IPS-NIHi7 (cell line): Measurements from ENCODE around the gene ULK4.
"Not testable (repeated sequence)": the region's sequence is repeated elsewhere in the genome, so short reads cannot be mapped to it uniquely, and the experiment has no call there.

Source experiments
- DNase-seq: peaks from one replicate; pipeline ENCODE4 v3.0.0; 2012; ENCODE audit warnings: mixed read lengths; ENCODE audit errors: extremely low spot score

The ULK4 gene

DNA sequence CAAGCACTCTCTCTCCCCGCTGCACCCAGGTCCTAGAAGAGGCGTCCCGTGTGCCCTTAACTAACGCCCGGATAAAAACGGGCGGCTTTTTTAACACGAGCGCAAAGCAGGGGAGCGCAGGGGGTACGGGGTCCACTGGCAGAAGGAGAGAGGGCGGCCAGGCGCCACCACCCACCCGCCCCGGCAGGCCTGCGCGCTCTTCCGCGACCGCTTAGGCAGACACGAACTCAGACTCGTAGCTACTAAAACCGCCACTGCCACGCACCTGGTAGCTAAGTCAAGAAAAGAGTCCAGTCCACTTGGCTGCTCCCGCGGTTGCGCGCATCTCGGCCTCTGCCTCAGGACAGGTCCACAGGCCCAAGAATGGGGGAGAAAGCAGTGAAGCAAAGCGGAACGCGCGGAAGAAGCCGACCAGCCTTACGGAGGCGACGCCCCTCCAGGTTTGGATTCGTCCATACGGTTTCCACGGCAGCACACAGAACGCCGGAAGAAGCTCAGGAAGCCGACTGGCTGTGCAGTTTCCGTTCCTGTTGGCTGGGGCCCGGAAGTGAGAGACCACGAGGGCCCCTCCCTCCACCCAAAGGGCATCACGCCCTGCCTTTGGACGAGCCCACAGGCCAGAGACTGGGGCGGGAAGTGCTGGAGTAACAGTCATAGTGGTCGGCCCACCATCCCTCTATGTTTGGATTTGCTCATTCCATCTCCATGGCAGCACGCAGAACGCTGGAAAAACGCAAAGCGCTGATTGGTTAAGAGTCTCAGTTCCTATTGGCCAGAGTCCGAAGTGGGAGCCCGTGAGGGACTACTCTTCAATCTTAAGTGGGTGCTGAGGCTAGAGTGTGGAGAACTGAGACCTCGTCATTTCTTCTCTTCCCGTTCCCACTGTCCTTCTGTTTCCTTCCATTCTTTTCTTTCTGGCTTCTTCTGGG lies at the start of gene ULK4:
Gene ULK4, minus strand, starts transcription at position 353 of the 929 bp plus-strand sequence. CDS start 7,344 bp downstream, outside the sequence.
- peak; percentile 90 for DNase-seq

DNA sequence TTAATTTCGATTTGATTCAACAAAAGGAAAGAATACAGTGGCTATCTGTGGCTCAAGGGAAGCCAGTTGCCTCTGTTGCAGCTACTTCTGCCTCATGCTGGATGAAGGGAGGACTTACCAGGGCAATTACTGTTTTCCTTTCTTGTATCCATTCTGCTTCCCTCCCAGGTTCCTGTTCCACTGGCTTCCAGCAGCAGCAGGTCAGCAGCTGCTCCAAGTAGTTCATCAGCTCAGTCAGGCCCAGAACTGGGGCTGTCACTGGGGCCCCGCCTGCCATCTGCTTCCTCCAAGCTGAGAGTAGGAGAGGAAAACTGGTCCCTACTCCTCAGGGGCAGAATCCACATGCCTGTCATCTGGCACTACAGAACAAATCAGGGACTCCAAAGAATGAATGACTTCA lies 48.6 kb upstream of the ULK4 start:
- DNase-seq = no peak

- no peak for DNase-seq
Measured at GRCh38 chr3:42009456-42009855, 47.6 kb upstream of the ULK4 start.

DNA sequence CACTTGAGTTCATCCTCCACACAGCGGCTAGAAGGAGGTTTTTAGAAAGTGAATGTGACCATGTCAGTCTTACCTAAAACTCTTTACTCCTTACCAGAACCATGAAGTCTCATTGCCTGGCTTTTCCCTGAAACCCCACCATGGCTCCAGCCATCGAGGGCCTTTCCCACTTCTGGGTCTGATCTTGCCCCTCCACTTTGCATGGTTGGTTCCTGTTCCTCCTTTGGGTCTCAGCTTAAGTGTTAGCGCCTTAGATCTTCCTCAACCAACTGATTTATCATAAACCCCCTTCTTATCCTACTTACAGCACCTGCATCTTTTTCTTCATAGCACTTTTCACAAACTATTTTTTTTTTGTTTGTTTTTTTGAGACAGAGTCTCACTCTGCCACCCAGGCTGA lies 45.9 kb upstream of the ULK4 start:
- DNase-seq = no peak

DNA sequence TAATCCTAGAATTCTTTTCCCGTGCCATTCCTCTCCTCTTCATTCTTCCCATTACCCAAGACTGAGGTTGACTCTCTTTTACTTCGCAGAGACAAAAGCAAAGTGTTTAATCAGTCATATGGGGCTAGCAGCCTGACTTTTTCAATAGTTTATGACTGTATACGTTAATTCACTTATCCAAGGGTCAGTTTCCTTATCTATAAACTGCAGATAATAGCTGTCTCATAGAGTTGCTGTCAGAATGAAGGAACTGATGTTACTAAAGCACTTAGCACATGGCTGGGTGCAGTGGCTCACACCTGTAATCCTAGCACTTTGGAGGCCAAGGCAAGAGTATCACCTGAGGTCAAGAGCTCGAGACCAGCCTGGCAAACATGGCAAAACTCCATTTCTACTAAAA lies 43.5 kb upstream of the ULK4 start:
- DNase-seq = no peak

DNA sequence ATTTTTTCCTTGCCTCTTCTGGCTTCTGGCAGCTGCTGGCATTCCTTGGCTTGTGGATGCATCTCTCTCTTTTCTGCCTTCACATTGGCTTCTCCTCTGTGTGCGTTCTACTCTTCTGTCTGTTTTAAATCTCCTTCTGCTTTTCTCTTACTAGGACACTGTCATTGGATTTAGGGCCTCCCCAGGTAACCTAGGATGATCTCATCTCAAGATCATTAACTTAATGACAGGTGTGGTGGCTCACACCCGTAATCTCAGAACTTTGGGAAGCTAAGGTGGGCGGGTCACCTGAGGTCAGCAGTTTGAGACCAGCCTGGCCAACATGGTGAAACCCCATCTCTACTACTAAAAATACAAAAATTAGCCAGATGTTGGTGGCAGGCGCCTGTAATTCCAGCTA lies 40.9 kb upstream of the ULK4 start:
- DNase-seq = no peak

DNA sequence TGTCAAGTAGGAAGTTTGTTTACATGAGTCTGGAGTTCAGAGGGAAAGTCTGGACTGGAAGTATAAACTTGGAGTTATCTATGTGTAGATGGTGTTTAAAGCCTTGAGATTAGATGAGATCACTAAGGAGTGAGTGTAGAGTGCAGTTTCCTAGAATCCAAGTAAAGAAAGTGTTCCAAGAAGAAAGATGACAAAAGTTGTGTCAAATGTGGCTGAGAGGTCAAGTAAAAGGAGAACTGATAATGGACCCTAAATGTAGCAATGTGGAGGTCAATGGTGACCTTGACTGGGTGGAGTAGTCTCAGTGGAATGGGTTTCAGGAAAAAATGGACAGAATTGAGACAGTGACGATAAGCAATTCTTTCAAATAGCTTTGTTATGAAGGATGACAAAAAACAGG lies 39.9 kb upstream of the ULK4 start:
- DNase-seq = no peak

DNA sequence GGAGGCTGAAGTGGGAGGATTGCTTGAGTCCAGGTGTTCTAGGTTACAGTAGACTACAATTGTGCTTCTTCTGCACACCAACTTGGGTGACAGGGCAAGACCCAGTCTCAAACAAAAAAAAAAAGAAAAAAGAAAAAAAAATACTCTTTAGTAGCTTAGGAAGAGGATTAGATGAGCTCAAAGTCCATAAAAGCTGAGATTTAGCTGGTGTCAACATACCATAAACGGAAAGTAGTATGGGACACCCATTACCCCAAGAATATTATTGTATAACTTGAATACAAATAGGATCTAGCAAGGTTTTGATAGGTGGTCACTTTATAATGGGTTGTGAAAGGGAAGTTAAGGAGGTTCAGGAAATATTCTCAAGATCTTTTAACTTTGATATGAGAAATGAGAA lies 38.0 kb upstream of the ULK4 start:
- DNase-seq = no peak

DNA sequence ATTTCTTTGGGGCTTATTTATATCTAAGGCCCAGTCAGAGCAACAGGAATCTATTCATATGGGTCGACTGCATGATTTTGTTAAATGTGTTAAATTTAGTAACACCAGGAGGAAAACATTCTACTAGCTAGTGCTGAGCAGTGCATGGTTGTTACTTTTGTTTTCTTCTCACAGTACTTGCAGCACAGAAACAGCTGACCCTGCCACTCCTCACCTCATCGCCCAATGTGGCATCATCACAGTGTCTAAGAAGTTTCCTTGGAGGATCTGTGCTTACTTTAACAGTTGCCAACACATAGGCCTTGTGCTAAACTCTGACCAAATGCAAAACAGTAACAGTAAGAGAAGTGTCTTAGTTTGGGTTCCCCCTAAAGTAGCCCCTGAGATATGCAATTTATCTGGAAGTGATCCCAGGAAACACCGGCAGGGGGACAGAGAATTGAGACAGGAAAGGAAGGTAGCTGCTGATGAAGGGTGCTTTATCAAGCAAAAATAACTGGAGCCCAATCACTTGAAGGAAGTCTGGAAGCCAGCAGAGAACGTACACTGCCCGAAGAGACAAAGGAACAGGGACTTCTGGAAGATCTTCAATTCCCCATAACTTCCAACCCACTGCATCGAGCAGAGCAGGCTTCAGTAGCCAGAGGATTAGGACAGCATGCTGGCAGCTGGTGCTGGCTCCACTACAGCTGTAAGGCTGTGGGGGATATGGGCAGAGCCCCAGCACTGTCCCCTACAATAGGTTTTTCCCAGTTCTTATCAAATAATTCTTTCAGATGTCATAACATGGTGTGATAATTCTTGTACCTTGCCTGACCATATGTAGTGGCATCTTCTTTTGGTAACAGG lies 36.0 kb upstream of the ULK4 start:
- DNase-seq = peak; percentile 52

DNA sequence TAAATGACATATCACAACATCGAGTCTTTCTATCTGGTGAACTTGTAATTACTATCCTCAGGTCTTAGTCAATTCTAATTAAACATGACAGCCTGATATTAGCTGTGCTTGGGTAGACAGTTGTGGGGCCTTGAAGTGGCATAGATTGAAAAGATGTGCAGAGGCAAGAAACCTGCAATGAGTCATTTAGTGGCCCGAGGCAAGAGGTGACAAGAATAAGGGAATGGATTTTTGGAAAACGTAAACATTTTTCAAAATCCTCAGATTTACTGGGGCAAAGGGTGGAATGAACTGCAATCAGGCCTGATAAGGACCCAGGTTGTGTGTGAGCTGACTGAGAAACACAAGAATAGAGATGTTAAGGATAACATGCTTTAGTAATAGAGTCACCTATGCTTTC lies 29.5 kb upstream of the ULK4 start:
- no peak for DNase-seq

- no peak for DNase-seq
Measured at GRCh38 chr3:41989518-41989917, 27.6 kb upstream of the ULK4 start.

DNA sequence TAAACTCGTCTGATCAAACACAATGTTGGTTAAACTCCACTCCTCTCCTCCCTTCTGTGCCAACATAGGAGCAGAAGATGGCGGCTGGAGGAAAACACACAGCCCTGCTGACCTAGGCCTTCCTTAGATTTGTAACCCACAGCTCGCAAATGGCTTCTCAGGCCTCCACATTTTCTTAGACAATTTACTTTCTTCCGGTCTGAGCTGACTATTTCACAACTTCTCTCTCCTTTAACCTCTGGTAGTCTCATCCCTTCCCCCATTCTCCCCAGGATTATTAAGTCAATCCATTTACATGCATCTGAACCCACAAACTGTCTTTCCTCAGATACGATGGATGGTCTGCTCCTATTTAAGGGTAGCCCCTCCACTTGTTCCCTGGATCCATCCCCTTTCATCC lies 25.7 kb upstream of the ULK4 start:
- DNase-seq = no peak

- no peak for DNase-seq
Measured at GRCh38 chr3:41986561-41986960, 24.7 kb upstream of the ULK4 start.

- no peak for DNase-seq
Measured at GRCh38 chr3:41985018-41985417, 23.1 kb upstream of the ULK4 start.

DNA sequence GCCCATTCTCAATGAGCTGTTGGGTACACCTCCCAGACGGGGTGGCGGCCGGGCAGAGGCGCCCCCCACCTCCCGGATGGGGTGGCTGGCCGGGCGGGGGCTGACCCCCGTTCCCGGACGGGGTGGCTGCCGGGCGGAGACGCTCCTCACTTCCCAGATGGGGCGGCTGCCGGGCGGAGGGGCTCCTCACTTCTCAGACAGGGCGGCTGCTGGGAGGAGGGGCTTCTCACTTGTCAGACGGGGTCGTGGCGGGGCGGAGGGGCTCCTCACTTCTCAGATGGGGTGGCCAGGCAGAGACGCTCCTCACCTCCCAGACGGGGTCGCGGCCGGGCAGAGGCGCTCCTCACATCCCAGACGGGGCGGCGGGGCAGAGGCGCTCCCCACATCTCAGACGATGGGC lies 21.2 kb upstream of the ULK4 start:
- DNase-seq = not testable (repeated sequence)

DNA sequence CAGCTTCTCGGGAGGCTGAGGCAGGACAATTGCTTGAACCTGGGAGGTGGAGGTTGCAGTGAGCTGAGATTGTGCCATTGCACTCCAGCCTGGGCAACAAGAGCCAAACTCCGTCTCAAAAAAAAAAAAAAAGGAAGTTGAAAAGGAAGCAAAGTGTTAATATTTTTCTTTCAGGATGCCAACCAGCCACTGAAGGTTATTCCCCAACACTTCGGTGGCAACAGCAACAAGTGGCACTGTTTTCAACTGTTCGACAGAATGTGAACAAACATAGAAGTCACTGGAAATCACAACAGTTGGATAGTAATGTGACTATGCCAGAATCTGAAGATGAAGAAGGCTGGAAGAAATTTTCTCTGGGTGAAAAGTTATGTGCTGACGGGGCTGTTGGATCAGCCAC lies 15.5 kb upstream of the ULK4 start:
- DNase-seq = not testable (repeated sequence)

DNA sequence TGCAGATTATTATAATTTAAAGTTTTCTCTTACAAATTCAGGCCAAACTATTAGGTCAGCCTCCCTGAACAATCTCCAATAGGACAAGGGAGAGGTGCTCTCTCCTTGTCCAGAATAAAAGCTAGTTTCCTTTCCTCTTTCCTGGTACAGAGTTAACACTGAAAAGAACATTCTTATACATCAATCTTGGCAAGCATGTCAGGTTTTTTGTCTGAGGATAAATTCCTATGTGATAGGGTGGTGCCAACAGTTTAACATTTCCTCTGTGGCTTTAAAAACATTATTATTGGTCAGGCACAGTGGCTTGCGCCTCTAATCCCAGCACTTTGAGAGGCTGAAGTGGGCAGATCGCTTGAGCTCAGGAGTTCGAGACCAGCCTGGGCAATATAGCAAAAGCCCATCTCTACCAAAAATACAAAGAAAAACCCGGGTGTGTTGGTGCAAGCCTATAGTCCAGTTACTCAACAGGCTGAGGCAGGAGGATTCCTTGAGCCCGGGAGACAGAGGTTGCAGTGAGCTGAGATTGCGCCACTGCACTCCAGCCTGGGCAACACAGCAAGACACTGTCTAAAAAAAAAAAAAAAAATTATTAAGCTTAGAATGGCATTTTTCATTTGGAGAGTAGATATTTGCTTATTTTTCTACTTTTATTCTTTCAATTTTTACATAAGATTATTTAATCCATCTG lies 13.7 kb upstream of the ULK4 start:
- no peak for DNase-seq

GRCh38 chr3:41974223-41974622 lies 12.3 kb upstream of the ULK4 start:
- DNase-seq = no peak

DNA sequence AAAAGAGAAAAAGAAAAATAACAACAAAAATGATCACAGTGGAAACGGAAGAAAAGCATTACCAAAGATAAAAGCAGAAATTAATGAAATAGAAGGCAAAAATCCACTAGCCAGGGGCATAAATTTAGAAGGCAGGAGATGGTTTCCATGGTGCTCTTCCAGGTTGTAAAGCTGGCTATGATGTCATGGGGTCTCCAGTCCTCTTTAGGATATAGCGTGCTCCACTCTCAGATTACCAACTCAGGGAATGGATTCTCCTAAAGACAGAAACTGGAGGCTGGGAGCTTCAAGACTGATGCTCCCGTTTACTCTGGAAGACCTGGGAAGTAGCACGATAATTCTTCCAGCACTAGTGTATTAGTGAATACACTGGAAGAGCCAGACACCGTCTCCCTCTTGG lies 10.9 kb upstream of the ULK4 start:
- no peak for DNase-seq

DNA sequence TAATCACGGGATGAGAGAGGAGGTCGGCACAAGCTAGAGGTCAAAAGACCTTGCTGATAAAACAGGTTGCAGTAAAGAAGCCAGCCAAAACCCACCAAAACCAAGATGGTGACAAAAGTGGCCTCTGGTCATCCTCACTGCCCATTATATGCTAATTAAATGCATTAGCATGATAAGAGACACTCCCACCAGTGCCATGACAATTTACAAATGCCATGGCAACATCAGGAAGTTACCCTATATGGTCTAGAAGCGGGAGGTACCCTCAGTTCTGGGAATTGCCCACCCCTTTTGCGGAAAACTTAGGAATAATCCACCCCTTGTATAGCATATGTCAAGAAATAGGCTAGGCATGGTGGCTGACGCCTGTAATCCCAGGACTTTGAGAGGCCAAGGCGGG lies 4.3 kb upstream of the ULK4 start:
- DNase-seq = no peak

DNA sequence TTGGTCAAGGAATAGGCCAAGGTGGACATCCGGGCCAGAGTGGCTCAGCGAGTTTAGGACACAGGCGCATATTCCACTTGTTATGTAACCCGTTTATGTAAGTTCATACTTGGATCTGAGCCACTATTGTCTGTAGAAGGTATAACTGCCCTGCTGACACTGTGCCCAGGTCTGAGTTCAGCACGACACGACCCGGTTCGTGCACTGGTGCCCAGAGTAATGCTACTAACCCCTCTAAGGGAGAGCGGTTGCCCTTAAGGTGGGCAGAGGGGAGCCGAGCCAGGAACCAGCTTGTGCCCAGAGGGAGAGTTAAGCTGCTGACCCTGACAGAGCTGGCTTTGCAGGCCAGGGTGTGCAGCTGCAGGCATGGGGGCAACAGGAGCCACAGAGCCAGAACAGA lies 1.9 kb upstream of the ULK4 start:
- DNase-seq = no peak
